Heart left ventricle (tissue), 13 donors: ENCODE measurements around the gene SPRR3.

ENCODE experiments used
- POLR2A ChIP-seq, 2 donors: fragments of 450-650 bp; IDR thresholded peaks; one replicate each; pipeline ENCODE4 v1.6.1; 2017; ENCODE audit warnings: antibody characterized with exemption in 2 of 2, mild to moderate bottlenecking in 2 of 2, moderate library complexity in 2 of 2
- TF ChIP-seq, protein P1 (sequence below), 12 donors: fragments of 200-600 bp; sonication (generic) in 4 of 12; IDR thresholded peaks; one replicate each; pipeline versions ENCODE4 v1.5.0 to v1.8.0; 2018 to 2022; ENCODE audit warnings: antibody characterized with exemption in 12 of 12, mild to moderate bottlenecking in 5 of 12
- donor health status: ischemic (EF 13 %, LVEDD 7.1; RV severe dilation, severe dysfunction).
- donor health status: DM: no; HTN: yes; CAD: no.
- donor health status: DM: no; HTN: no; CAD: no.
- donor health status: ischemic (EF 25% LVEDD 6.9; RV normal size, moderate dysfunction).
- donor health status: ischemic (EF 25% LVEDD 5.7; RV mildly dilated, moderate dysfunction).
- donor health status: ischemic (EF 35%, LVEDD 5.7; RV mildly dilated, moderate dysfunction).
- donor health status: nonischemic (EF 11% LVEDD 7.7; RV severe dilation, severe dysfunction).
- donor health status: DM: yes; HTN: yes; CAD: no.
- donor health status: PGD.
- donor health status: ischemic (EF 29% LVEDD 5.4; RV normal size, mild dysfunction).
- donor health status: nonischemic (EF 23%, LVEDD 6.1; RV moderate dilation, normal function).

GRCh38 chr1:152998476-152998875, 3.1 kb upstream of the SPRR3 start:
- TF ChIP-seq, protein P1, sequence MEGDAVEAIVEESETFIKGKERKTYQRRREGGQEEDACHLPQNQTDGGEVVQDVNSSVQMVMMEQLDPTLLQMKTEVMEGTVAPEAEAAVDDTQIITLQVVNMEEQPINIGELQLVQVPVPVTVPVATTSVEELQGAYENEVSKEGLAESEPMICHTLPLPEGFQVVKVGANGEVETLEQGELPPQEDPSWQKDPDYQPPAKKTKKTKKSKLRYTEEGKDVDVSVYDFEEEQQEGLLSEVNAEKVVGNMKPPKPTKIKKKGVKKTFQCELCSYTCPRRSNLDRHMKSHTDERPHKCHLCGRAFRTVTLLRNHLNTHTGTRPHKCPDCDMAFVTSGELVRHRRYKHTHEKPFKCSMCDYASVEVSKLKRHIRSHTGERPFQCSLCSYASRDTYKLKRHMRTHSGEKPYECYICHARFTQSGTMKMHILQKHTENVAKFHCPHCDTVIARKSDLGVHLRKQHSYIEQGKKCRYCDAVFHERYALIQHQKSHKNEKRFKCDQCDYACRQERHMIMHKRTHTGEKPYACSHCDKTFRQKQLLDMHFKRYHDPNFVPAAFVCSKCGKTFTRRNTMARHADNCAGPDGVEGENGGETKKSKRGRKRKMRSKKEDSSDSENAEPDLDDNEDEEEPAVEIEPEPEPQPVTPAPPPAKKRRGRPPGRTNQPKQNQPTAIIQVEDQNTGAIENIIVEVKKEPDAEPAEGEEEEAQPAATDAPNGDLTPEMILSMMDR (IDR thresholded peaks at IDR 0.05): no peak
- no peak for TF ChIP-seq POLR2A (IDR thresholded peaks at IDR 0.05)
